ENCODE measurements around the gene SERPINA3. TPM values are rescaled to one million over a fixed set of nuclear protein-coding genes. Genes with fewer than 3 reads are reported as not detected.

The SERPINA3 gene
- total and polyA plus RNA-seq, 3 donors from 2014 or later = 27.4 to 238 (median 28.2) TPM

DNA sequence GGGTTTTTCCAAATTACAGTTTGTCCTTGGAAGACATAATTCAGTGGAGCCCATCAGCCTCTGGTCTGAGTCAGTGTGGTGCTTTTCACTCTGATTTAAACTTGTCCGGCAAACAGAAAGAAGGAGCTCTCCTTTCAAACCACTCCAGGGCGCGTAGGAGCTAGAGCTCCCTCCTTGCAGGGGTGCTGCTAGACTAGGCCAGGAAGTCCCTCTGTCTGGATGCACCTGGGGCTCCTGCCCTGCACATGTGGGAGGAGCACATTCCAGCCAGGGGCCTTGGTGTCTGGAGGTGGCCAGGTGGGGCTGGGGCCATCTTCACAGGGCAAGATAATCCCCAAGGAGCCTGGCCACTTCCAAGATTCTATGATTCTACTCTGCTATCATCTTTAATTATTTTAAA, 3.1 kb downstream of the SERPINA3 start:
- Histone ChIP-seq H3K36me3 (ENCODE audit: low read depth, missing control alignments) (no peaks in the 10 kb centered on the region), H3K4me3 (no peak overlapping the region), H3K27ac (no peak overlapping the region), H3K4me1 (peaks cover 13% of the 10 kb centered on the region), H3K27me3 (no peaks in the 10 kb centered on the region), H3K9me3 (no peaks in the 10 kb centered on the region)
- no peak for DNase-seq
- intact Hi-C loops (cut with DNase I; ENCODE audit: low total_unique reads) = no loop called here
- 96% methylated on average over 3 of the region's 3 CpGs; no CpG with 5 or more reads in 1 of the 2 donors for WGBS, 2 donors
- no peak for TF ChIP-seq POLR2A (IDR thresholded peaks at IDR 0.05)
- TF ChIP-seq, protein P1, sequence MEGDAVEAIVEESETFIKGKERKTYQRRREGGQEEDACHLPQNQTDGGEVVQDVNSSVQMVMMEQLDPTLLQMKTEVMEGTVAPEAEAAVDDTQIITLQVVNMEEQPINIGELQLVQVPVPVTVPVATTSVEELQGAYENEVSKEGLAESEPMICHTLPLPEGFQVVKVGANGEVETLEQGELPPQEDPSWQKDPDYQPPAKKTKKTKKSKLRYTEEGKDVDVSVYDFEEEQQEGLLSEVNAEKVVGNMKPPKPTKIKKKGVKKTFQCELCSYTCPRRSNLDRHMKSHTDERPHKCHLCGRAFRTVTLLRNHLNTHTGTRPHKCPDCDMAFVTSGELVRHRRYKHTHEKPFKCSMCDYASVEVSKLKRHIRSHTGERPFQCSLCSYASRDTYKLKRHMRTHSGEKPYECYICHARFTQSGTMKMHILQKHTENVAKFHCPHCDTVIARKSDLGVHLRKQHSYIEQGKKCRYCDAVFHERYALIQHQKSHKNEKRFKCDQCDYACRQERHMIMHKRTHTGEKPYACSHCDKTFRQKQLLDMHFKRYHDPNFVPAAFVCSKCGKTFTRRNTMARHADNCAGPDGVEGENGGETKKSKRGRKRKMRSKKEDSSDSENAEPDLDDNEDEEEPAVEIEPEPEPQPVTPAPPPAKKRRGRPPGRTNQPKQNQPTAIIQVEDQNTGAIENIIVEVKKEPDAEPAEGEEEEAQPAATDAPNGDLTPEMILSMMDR (IDR thresholded peaks at IDR 0.05) = no peak

DNA sequence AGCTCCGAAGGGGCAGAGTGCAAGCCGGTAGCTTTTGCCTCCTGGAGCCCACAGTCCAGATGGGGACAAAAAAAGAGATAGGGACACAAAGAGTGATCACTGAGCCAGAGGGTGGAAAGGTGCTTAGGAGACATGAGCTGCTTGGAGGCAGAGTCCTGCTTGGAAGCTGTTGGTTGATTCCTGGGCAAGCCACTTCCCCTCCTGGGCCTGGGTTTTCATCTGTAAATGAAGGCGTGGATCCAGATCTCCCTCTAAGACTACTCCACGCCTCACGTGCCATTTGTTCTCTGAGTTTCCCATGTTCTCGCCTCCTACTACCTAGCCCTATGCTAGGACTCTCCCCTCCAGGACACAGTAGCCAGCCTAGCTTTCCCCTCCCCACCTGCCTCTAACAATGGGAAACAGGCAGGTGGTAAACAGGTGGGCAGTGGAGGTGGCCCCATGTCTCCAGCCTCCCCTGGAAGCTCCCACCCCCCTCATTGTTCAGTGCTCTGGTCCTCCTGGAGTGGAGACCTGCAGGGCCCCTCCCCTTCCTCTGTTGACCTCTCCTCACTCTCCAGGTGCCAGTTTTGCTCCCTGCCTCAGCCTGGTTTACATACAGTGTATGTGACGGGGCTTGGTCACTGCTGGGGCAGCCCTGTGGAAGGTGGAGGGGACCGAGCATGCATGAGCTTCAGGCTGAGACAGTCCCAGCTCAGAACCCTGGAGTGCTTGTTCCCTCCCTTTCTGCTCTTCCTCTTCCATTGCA, 3.8 kb downstream of the SERPINA3 start:
- 92 to 94% methylated on average over 8 of the region's 8 CpGs for WGBS, 2 donors
- Histone ChIP-seq H3K36me3 (ENCODE audit: low read depth, missing control alignments) (no peaks in the 10 kb centered on the region), H3K4me1 (peaks cover 13% of the 10 kb centered on the region), H3K27me3 (no peaks in the 10 kb centered on the region), H3K27ac (no peak overlapping the region), H3K4me3 (no peak overlapping the region), H3K9me3 (no peaks in the 10 kb centered on the region)
- intact Hi-C loops (cut with DNase I; ENCODE audit: low total_unique reads) = no loop called here
- TF ChIP-seq, protein P1 (IDR thresholded peaks at IDR 0.05) = no peak
- TF ChIP-seq POLR2A (IDR thresholded peaks at IDR 0.05) = no peak
- no peak for DNase-seq

DNA sequence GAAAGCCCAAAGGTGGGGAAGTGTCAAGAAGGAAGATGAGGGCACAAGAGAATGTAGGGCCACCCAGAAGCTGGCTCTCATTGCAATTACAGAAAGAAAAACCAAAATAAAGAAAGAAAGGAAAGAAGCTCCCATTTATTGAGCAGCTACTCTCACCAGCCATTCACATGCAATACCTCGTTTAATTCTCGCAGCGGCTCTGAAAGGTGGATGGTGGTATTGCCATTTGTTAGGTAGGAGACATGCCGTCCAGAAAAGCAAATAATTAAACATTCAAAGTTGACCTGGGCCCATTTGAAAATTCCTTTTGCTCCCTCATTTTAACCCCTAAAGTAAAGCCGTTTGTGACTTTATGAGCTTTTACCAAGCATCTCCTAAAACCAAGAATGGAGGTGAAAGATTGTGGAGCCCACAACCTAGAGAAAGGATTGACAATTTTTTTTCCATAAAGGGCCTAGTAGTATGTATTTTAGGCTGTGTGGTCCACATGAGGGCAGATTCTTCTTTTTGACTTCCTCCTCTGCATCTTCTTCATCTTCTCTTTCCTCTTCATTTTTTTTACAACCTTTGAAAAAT, 5.3 kb downstream of the SERPINA3 start:
- Histone ChIP-seq H3K4me3 (no peak overlapping the region), H3K4me1 (peaks cover 7% of the 10 kb centered on the region), H3K9me3 (no peaks in the 10 kb centered on the region), H3K27ac (no peak overlapping the region), H3K27me3 (no peaks in the 10 kb centered on the region), H3K36me3 (ENCODE audit: low read depth, missing control alignments) (no peaks in the 10 kb centered on the region)
- no peak for DNase-seq
- WGBS, 2 donors = 90 to 92% methylated on average over 5 of the region's 5 CpGs
- TF ChIP-seq, protein P1 (IDR thresholded peaks at IDR 0.05) = no peak
- TF ChIP-seq POLR2A (IDR thresholded peaks at IDR 0.05) = no peak
- intact Hi-C loops (cut with DNase I; ENCODE audit: low total_unique reads) = no loop called here

DNA sequence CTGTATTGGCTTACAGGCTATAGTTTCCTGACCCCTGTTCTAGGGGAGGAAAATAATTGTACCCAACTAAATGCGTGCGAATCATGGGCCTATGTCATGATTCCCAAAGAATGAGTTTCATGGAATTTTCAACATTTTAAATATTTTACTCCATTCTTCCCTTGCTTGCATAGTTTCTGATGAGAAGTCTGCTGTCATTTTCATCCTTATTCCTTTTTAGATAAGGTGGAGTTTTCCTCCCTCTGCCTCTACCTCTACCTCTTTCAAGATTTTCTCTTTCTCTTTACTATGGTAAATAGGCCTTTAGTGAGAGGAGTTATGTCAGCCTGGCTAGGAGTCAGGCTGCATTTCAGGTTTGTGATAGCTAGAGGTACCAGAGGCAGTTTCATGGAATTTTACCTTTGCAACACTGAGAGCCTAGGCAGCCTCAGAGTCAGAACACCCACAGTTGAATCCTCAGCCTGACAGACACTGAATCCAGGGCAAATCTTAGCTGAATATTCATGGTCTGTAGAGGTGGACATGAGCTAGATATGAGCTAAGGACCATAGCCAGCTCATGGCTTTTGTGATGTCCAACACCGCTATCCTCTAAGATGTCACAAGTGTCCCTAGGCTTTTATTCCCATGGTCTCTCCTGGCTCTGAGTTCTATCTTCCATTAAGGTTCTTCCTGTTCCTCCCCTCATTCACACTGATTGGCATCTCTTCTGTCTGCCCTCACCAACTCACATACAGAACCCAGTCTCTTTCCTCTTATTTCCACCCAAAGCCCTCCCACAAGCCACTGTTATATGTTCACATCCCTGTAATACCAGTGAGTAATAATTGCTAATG, 6.0 kb downstream of the SERPINA3 start:
- Histone ChIP-seq H3K27me3 (no peaks in the 10 kb centered on the region), H3K27ac (no peak overlapping the region), H3K36me3 (ENCODE audit: low read depth, missing control alignments) (no peaks in the 10 kb centered on the region), H3K4me1 (peaks cover under 1% of the 10 kb centered on the region), H3K4me3 (no peak overlapping the region), H3K9me3 (no peaks in the 10 kb centered on the region)
- no peak for TF ChIP-seq POLR2A (IDR thresholded peaks at IDR 0.05)
- TF ChIP-seq, protein P1 (IDR thresholded peaks at IDR 0.05) = no peak
- WGBS, 2 donors = 93 to 97% methylated on average over 3 of the region's 3 CpGs
- intact Hi-C loops (cut with DNase I; ENCODE audit: low total_unique reads) = no loop called here
- DNase-seq = no peak

Data from testis (tissue), 3 donors.